GM06990 (cell line): Measurements from ENCODE around the gene COQ2.

Source experiments
- DNase-seq: peaks from one replicate; pipeline ENCODE4 v3.0.0-alpha.2; 2011; ENCODE audit not compliant: insufficient read length; ENCODE audit errors: extremely low read depth
- H3K27me3 ChIP-seq: replicated peaks from 2 replicates; pipeline ENCODE4 v1.6.0; 2011; ENCODE audit warnings: low read length; ENCODE audit not compliant: control insufficient read depth, insufficient read depth
- H3K36me3 ChIP-seq: 2 replicates; pipeline ENCODE4 v1.5.1; 2011; ENCODE audit warnings: low read length; ENCODE audit not compliant: control insufficient read depth, insufficient read depth
- H3K4me3 ChIP-seq: replicated peaks from 2 replicates; pipeline ENCODE4 v1.5.1; 2011; ENCODE audit warnings: low read depth, mild to moderate bottlenecking, control low read depth, low read length
- CTCF ChIP-seq: IDR thresholded peaks from 2 replicates; pipeline ENCODE4 v1.5.1; 2011; ENCODE audit warnings: low read length, control low read depth, mild to moderate bottlenecking, inconsistent platforms; ENCODE audit not compliant: insufficient read depth, poor library complexity, severe bottlenecking

Gene COQ2

GRCh38 chr4:83216959-83217683, 67.5 kb downstream of the COQ2 start:
- H3K36me3 ChIP-seq = no peaks in the 10 kb centered on the region
- H3K4me3 ChIP-seq = no peak overlapping the region
- peak; percentile 59 for DNase-seq

GRCh38 chr4:83214079-83214478, 70.5 kb downstream of the COQ2 start:
- Histone ChIP-seq H3K36me3 (no peaks in the 10 kb centered on the region), H3K27me3 (no peaks in the 10 kb centered on the region), H3K4me3 (no peak overlapping the region)
- no peak for TF ChIP-seq CTCF
- DNase-seq = no peak

More at GRCh38 chr4:83216959-83217683, 67.5 kb downstream of the COQ2 start:
- no peaks in the 10 kb centered on the region for H3K27me3 ChIP-seq
- TF ChIP-seq CTCF = no peak
